ENCODE measurements around the gene ANG. TPM values are rescaled to one million over a fixed set of nuclear protein-coding genes. Genes with fewer than 3 reads are reported as not detected.

ANG gene
- total RNA-seq, 1 experiment from 2014 or later: 0.71 TPM

- intact Hi-C loops (cut with micrococcal nuclease; ENCODE audit: unreplicated experiment): no loop called here
- no peaks in the 10 kb centered on the region for H3K36me3 ChIP-seq (ENCODE audit: insufficient read depth, low read length, poor library complexity, severe bottlenecking)
- peaks cover 6% of the 10 kb centered on the region for H3K27me3 ChIP-seq (replicated peaks; ENCODE audit: insufficient read depth, low read depth, low read length, poor library complexity)
- no peak for DNase-seq (ENCODE audit: low spot score)
- no peaks in the 10 kb centered on the region for H3K4me1 ChIP-seq (ENCODE audit: insufficient read depth, low read length, poor library complexity, severe bottlenecking)
- no peak overlapping the region for H3K4me3 ChIP-seq (ENCODE audit: low read depth, low read length, poor library complexity, severe bottlenecking)
- no peaks in the 10 kb centered on the region for H3K9me3 ChIP-seq (ENCODE audit: low read depth, low read length, poor library complexity, severe bottlenecking)
- ChIA-PET POLR2A (ENCODE audit: low non-redundant PET) (interaction anchor here (0.7 kb wide), 1 partner anchor 617 kb away, joined by 3 read pairs; no protein-coding TSS in a partner anchor), CTCF (no interaction called here)
- no TSS peak for BruUV-seq (replicated peaks)
- no peak overlapping the region for H3K27ac ChIP-seq (ENCODE audit: low read depth, low read length, poor library complexity, severe bottlenecking)
- TF ChIP-seq EZH2 (IDR thresholded peaks at IDR 0.05; ENCODE audit: borderline replicate concordance, low read depth, low read length, poor library complexity, severe bottlenecking): no peak
- TF ChIP-seq, protein P1, sequence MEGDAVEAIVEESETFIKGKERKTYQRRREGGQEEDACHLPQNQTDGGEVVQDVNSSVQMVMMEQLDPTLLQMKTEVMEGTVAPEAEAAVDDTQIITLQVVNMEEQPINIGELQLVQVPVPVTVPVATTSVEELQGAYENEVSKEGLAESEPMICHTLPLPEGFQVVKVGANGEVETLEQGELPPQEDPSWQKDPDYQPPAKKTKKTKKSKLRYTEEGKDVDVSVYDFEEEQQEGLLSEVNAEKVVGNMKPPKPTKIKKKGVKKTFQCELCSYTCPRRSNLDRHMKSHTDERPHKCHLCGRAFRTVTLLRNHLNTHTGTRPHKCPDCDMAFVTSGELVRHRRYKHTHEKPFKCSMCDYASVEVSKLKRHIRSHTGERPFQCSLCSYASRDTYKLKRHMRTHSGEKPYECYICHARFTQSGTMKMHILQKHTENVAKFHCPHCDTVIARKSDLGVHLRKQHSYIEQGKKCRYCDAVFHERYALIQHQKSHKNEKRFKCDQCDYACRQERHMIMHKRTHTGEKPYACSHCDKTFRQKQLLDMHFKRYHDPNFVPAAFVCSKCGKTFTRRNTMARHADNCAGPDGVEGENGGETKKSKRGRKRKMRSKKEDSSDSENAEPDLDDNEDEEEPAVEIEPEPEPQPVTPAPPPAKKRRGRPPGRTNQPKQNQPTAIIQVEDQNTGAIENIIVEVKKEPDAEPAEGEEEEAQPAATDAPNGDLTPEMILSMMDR (conservative IDR thresholded peaks at IDR 0.05; ENCODE audit: low read depth, low read length): no peak
These were observed 31.2 kb downstream of the ANG start for GRCh38 chr14:20719777-20720176.

DNA sequence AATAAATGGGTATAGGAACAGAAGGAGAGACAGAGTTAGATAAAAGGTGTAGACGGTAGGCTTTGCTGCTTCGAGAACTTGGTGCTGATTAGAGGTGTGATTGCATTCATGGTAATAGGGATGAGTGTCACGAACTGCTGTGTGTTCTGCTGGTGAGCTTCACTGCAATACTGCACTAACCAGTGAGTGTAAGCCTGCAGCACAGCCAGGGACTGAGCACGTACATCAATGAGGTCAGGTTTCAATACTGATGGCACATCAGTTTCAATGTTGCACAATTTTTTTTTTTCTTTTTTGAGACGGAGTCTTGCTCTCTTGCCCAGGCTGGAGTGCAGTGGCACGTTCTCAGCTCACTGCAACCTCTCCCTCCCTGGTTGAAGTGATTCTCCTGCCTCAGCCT is 32.2 kb downstream of the ANG start:
- intact Hi-C loops (cut with micrococcal nuclease; ENCODE audit: unreplicated experiment): no loop called here
- H3K27me3 ChIP-seq (replicated peaks; ENCODE audit: insufficient read depth, low read depth, low read length, poor library complexity): peaks cover 12% of the 10 kb centered on the region
- H3K36me3 ChIP-seq (ENCODE audit: insufficient read depth, low read length, poor library complexity, severe bottlenecking): no peaks in the 10 kb centered on the region
- TF ChIP-seq, protein P1 (conservative IDR thresholded peaks at IDR 0.05; ENCODE audit: low read depth, low read length): no peak
- TF ChIP-seq EZH2 (IDR thresholded peaks at IDR 0.05; ENCODE audit: borderline replicate concordance, low read depth, low read length, poor library complexity, severe bottlenecking): no peak
- ChIA-PET CTCF (no interaction called here), POLR2A (ENCODE audit: low non-redundant PET) (no interaction called here)
- no peaks in the 10 kb centered on the region for H3K9me3 ChIP-seq (ENCODE audit: low read depth, low read length, poor library complexity, severe bottlenecking)
- no TSS peak for BruUV-seq (replicated peaks)
- no peak overlapping the region for H3K27ac ChIP-seq (ENCODE audit: low read depth, low read length, poor library complexity, severe bottlenecking)
- no peak overlapping the region for H3K4me3 ChIP-seq (ENCODE audit: low read depth, low read length, poor library complexity, severe bottlenecking)
- H3K4me1 ChIP-seq (ENCODE audit: insufficient read depth, low read length, poor library complexity, severe bottlenecking): no peaks in the 10 kb centered on the region
- no peak for DNase-seq (ENCODE audit: low spot score)

GRCh38 chr14:20722016-20722415 is 33.5 kb downstream of the ANG start:
- no peaks in the 10 kb centered on the region for H3K9me3 ChIP-seq (ENCODE audit: low read depth, low read length, poor library complexity, severe bottlenecking)
- intact Hi-C loops (cut with micrococcal nuclease; ENCODE audit: unreplicated experiment): no loop called here
- TF ChIP-seq EZH2 (IDR thresholded peaks at IDR 0.05; ENCODE audit: borderline replicate concordance, low read depth, low read length, poor library complexity, severe bottlenecking): no peak
- TF ChIP-seq, protein P1 (conservative IDR thresholded peaks at IDR 0.05; ENCODE audit: low read depth, low read length): no peak
- ChIA-PET CTCF (interaction anchor here (0.5 kb wide), 1 partner anchor 284 kb away, joined by 6 read pairs; no protein-coding TSS in a partner anchor), POLR2A (ENCODE audit: low non-redundant PET) (no interaction called here)
- peaks cover 12% of the 10 kb centered on the region for H3K27me3 ChIP-seq (replicated peaks; ENCODE audit: insufficient read depth, low read depth, low read length, poor library complexity)
- no peak overlapping the region for H3K27ac ChIP-seq (ENCODE audit: low read depth, low read length, poor library complexity, severe bottlenecking)
- no peaks in the 10 kb centered on the region for H3K36me3 ChIP-seq (ENCODE audit: insufficient read depth, low read length, poor library complexity, severe bottlenecking)
- DNase-seq (ENCODE audit: low spot score): no peak
- no peak overlapping the region for H3K4me3 ChIP-seq (ENCODE audit: low read depth, low read length, poor library complexity, severe bottlenecking)
- H3K4me1 ChIP-seq (ENCODE audit: insufficient read depth, low read length, poor library complexity, severe bottlenecking): no peaks in the 10 kb centered on the region
- BruUV-seq (replicated peaks): no TSS peak

All from A673 (cell line).